ENCODE measurements around the gene MVB12B.

MVB12B gene

DNA sequence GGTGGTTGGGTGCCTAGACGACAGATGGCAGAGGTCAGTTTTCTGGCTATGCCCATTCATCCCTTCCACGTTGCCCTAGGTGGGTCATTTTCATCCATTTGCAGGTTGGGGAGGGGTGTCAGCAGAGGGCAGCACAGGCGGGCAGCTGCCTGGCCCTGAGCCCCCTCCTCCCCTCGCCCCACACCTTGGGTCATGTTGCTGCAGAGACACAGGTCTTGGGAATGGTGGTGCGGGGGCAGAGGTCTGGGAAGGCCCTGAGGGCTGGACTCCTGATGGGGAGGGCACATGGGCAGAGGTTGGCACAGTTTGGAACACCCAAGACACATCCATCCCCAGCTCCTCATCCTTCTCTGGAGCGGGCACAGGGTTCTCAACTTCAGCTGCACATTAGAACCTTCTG is 183.9 kb downstream of the MVB12B start:
- no peak for DNase-seq

DNA sequence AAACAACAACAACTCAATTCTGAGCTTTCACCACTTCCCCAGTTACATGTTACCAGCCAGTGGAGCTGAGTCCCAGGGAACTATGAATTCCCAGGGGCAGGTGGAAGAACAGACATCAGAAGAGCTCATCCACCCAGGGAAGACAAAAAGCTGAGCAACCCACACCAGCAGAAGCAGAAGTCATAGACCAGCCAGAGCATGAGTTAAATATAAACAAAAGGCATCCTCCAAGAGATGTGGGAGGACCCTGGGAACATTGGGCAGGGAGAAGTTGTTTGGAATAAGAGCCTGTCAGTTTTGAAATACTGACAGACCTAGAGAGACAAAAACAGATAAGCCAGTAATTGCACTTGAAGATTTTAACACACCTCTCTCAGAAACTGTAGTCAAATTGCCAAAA is 184.8 kb downstream of the MVB12B start:
- no peak for DNase-seq

DNA sequence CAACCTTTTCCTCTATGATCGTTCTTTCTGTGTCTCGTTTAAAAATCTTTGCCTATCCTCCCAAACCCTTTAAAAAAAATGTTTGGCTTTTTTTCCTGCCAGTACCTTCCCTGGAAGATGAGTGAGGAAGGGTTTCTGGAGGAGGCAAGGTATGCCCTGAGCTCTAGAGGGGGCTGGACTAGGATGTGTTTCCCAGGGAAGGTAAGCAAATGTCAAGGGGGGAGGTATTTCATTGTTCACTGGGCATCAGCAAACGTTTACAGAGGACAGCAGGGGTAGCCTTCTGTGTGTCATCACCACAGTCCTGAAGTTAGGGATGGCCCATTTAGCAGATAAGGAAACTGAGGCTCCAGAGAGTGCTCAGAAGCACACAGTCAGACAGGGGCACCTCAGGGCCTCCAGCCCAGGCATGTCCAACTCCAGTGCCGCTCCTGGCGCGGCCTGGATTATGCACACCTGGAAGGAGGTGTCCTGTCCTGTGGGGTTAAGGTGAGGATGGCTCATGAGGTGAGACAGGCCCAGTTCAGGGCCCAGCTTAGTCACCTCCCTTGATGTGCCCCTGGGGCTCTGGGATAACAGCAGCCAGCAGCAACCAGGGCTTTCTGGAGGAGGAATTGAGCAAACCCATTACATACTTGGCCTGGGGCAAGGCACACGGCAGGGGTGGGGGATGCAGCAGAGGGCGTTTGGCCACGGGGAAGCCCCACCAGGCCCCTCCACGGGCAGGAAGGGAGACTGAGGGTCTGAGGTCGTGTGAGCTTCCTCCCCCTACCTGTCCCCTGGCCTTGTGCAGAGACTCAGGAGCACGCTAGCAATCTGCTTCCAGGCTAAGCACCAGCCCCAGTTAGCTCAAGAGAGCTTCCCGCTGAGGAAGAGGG is 186.8 kb downstream of the MVB12B start:
- DNase-seq, result no peak

DNA sequence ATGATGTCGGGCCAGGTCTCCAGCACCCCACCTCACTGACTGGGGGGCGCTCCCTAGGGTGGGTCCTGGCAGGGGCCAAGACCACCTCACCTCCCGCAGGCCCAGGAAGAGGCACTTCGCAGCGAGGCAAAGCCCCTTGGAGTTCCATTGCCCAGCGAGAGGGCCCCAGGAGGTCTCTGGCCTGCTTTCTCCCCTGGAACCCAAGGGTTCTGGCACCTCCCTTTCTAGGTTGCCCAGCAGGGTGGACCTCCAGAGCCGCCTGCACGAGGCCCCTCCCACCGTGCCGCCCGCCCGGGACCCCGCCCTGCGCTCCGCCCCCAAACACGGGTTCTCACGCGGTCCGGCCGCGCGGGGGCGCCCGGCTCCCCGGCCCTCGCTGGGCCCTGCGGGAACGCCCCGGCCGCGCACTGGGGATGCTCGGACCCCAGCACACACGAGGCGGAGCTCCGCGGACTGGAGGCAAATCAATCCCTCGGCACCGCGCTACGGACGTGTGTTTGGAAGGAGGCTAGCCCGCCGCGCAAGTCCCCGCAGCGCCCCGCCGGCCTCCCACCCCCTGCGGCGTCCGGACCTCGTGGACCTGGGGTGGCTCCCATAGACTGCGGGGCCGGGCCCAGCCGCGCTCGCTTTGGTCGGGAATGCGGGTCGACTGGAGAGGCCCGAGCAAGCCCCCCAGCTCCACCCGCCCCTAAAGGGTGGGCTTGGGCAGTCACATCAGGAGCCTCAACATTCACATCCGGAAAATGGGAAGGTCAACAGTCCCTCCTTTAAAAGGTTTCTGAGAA is 187.6 kb downstream of the MVB12B start:
- DNase-seq, result peak; percentile 68 to 71

DNA sequence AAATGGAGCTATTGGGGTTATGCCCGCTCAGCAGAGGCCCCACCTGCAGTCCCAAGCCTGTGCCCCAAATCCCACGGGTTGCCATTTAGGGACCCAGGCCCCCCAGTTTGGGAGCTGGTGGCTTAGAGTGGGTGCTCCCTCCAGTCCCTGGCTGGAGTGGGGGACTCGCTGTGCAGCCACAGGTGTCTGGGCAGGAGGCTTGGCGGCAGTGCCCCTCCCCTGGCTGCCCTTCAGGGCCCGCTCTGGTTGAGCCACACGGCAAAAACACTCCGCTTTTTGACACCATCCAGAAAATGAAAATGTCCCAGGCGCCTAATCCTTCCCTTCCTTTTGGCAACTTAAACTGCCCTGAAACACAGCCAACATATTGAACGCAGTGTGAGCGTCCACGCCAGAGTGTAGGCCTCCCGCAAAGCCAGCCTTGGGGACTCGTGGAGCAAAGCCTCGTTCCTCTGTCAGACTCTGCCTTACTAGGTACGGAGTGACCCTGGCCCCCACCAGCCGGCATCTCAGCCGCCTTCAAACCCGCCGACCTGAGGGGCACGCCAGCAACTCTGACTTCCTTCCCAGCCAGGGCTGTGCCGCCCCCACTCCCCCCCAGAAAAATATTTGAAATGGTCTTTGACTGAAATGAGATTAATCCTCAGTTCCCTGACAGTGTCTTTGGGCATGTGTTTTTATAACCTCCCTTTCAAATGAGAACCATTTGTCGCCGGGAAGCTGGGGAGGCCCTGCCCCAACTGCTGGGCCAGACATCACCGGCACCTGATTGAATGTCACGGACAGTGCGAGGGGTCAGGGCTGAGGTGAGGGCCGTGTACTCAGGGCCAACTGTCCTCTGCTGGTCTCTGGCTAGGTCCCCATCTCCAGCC is 188.6 kb downstream of the MVB12B start:
- no peak for DNase-seq

DNA sequence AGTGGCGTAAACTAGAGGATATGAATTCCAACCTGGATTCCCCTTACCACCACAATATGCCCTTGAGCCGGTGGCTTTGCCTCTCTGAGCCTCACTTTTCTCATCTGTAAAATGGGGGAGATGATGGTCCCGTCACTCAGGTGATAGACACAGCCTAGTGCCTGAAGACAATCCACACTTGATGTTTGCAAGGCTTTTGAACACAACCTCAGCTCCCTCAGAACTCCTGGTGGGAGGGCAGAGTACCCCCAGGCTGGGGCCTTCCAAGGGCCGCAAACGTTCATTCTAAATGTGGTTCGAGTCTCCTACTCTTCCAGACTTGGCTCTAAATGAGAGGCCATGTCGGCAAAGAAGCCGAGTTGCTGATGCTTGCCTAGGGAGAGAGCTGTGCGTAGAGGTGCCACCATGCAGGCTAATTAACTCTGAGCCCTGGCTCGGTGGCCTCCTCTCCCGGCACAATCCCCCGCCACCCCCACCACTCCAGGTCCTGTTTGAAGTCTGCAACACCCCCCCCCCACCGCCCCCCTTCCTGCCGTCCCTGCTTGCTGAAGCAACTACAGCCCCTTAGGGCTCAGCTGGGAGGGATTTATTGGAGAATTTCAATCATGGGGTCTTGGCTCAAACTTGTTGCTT is 189.4 kb downstream of the MVB12B start:
- no peak for DNase-seq

DNA sequence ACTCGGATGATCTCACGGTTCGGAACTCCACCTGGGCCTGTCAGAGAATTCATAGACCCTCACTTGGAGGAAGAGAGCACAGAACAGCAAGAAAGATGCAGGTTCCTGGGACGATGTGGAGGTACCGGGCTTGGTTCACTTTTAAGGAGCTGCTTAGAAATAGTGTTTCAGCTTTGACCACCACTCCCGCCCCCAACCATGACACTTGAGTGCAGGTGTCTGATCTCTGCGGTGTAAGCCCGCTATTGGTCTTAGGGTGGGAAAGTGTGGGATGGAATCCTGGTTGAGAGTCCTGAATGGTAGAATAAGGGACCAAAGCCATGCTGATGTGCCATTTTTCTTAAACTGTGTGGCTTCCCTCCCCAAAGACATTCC is 189.9 kb downstream of the MVB12B start:
- DNase-seq, result no peak

DNA sequence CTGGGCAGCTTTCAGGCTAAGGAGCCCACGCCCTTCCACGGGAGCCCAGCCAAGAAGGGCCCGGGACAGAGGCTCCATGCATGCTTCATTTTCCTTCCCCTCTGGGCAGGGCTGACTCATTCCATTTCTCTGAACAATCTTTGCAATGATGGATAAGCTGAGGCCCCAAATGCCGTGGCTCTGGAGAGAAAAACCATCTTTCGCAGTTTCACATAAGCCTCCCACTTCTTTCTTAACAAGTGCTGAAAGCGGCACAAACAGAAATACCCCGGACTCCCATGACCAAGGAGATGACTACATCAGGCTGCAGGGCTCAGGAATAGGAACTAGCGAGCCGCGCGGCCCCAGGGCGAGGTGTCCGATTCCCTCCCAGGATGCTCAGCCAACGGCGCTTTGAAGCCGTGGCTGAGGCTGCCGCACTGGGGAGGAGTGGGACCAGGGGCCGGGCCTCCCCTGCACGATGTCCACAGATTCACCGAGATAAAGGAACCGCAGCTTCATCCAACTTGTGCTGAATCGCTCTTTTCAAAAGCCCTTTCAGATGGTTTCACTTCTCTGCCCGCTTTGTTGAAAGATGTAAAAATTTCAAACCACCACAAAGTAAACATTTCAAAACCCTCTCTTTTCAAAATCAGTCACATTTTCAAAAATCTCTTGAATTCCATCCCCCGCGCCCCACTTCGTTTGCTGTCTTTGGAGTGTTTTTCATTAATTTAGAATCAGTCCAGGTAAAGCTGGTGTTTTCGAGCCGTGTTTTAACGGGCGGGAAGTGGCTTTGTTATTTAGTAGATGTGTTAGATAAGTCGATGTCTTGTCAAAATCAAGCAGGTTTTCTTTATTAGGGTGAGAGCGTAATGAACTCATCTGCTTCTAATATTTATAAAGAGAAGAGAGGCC is 190.6 kb downstream of the MVB12B start:
- peak; percentile 48 to 49 for DNase-seq

DNA sequence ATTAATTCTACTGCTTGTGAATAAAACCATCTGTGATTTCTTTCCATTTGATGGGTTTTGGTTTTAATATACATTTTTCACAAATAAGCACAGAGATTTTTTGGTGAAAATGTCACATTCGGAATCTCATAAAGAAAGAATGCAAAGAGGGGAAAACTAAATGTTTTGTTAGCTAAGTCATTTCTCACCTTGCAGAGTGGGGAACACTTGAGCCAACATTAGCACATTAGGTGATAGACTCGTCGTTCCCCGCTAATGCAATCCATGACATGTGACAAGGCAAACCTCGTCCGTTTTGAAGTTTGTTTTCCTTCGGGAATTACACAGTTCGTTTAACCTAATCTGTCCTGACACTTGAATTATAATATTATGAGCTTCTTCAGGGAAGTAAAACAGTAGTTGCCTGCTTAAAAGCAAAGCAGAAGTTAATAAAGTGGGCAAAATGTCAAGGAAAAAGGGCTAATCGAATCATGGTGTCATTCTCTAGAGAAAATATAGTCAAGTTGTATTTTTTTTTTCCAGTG is 191.3 kb downstream of the MVB12B start:
- DNase-seq, result peak in 1 of 2 donors; percentile 6

DNA sequence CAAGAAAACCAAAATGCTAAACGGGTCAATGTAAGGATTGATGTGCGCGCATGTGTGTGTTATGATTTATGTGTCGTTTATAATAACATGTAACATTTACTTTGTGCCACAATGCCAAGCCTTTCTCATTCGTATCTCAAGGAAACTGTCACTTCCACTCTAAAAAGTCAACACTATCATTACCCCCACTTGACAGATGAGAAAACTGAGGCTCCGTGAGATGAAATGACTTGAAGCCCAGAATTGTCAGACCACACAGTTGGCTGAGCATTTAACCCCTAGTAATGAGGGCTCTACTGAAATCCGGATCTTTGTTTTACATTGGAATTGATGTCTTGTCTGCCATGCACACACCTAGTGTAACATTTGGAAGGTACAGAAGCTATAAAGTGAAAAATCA is 192.1 kb downstream of the MVB12B start:
- no peak for DNase-seq

DNA sequence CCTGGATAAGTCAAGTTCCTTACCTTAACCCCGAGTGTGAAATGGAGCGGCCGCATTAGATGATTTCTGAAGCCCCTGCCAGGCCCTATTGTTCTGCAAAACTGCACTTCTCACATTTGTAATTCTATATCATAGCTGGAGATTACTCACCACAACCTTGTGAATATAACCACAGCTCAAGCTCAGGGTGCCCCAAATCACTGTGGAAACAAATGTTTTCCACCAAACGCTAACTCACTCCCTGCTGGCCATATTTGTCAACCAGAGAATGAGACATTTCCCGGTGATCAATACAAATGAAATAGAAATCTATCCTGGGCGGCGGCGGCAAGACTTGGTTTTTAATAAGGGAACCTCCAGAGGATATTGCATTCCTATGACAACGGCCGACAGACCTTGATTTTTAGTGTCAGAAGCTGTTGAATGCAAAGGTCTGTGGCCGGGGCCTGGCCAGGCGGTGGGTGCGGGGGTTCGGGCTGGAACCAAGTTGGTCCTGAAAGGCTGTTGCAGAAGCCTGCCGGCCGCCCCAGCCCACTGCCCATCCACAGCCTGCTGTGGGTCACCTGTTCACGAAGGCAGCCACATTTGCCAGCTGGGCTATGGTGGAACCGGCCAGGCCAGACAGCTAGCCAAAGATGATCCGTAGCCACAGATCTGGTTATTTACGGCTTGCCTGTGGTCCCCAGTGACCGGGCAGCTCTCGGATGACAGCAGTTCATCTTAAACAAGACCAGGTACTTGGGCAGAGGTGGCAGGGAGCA is 193.2 kb downstream of the MVB12B start:
- peak in 1 of 2 donors; percentile 7 for DNase-seq

DNA sequence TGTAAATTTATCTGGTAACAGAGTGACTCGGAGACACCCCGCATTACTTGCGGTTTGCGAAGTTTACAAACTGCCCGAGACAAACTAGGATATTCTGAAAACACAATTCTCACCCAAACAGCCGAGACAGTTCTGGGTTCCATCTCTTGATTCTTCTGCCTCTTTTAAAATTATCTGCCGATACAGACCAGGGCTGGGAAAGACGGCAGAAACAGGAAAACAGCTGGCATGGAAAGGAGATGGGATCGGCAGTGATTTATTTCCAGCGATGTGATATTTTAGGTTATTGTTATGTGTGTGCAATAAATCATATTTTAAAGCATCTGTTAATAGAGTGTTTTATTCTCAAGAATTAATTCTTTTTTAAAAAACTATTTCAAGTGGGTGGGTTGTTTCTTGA is 193.8 kb downstream of the MVB12B start:
- DNase-seq, result no peak

DNA sequence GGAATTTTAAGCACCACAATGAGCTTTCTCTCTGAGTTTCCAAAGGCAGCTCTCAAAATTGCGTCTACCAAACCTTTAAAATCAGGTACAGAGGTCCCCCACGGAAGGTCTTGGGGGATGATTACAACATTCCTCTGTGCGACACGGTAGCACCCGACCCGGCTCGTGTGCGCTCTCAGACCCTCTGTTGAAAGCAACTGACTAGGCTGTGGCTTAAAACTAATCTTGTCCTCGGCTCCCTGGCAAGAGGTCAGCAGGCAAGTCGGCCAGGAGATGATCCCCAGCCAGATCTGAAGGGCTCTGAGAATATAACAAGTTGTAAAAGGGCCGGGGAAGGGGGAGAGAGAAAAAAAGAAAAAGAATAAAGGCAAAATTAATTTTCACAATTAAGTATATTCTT is 194.5 kb downstream of the MVB12B start:
- no peak for DNase-seq

DNA sequence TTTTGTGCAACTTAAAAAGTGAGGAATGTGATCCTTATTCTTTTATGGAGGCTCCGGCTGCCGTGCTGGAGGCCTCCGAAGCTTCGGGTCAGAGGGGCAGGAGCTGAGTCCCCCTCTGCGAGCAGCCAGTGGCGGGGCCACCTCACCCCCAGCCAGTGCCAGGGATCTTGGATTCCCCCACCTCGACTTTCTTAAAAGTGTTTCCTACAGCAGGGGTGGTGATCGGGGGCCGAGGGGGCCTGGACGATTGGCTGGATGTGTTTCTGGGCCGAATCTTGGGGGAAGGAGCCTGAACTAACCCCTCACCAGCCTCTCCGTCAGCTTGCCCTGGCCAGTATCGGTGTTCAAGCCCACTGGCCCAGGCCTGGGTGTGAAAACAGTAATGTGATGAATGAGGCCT is 194.9 kb downstream of the MVB12B start:
- DNase-seq, result no peak

DNA sequence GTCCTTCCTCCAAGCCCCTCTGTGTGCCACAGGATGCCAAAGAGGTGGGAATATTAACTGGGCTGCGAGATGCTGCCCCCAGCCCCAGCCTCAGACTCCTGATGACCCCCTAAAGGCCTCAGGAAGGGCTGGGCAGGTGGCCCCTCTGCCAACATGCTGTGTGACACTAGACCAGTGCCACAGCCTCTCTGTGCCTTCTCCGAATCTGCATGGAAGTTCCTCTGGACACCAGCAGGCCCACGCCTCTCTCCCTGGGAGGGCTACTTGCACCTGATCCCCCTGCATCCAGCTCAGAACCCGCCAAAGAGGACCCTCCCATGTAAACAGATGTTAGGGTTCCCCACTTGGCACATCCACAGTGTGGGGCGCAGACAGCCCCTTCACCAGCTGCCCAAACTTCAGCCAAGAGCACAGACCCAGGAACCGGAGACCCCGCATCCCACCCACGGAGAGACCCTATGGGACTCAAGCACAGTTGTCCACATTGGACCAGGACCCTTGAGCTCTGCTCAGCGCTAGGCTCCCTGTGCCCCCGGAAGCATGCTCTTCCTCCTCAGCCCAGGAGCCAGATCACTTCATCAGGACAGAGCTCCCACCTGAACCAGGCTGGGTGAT is 195.5 kb downstream of the MVB12B start:
- no peak for DNase-seq

DNA sequence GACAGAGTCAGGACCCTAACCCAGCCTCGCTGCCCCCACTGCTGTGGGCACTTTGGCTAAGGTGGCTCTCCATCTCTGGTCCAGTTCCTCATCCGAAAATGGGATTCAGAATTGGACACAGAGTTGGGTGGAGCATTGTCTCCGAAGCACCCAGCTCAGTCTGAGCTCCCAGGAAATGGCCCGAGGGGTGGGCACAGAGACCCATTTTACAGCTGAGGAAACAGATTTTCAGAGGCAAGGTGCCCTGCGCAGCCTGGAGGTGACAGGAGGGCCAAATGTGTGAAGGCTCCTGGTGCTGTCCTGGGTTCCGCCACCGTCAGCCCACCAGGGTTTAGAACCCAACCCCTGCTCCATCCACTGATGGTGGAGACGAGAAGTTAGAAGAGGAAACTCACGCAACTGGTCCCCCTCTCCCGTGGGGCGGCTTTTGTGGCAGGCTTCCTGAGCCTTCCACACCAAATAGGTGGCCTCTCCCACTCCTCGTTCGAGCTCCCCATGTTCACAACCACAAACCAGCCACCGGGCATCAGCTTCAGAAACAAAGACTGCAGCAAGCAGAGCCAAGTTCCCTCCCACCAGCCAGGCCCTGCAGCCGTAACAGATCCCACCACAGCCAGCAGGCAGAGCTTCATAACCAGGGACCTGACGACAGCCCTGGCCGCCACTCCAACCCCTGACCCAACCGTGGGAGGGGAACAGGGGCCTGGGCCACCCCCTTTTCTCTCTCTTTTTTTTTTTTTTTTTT is 196.2 kb downstream of the MVB12B start:
- no peak for DNase-seq

DNA sequence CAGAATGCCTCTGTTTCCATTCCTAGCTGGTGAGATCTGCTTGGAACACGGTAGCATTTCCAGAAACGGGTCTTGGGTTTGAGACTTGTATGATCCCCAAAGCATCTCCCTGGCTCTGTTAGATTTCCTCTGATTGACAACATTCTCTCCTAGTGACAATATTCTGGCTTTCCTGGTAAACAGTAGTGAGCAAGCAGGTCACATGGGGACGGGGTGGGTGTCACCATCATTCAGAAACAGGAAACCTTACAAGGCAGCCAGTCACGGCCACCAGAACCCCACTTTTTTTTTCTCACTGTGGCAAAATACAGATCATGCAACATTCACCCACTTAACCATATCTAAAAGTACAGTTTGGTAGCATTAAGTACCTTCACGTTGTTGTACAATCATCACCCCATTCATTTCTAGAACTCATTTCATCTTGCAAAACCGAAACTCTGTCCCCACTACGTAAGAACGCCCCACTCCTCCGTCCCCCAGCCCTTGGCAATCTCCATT is 197.0 kb downstream of the MVB12B start:
- DNase-seq, result peak; percentile 54 to 56

DNA sequence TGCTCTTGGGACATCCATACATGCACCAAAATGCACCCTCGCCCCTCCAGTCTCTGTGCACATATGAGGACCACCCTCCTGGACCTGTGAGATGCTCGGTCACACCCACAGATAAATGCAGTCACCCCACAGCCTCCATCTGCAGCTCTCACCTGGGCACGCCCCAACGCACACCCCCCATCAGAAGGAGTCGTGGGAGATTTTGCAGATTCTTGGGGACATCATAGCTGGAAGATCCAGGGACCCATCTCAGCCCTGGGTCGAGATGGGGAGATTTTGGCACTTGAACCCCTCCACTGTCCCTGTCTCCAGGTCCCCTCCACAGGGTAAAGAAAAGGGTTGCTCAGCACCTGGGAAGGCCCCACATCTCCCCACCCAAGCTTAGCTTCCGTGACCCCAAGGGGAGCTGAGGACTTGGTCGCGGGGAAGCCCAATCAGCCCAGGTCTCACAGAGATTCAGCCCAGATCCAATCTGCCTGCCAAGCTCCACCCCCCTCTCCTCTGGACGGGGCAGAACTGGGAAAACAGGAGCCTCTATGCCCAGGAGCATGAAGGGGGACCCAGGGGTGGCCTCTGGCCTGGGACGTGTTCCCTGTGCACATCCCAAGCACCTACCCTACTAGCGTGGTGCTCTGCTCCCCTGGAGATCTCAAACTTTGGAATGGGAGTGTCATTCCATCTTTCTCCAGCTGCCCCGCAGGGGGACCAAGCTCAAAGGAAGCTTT is 197.9 kb downstream of the MVB12B start:
- no peak for DNase-seq

Measured in CD4-positive, alpha-beta T cell treated with Interleukin-4 for 1 hour (primary cell).